Measurements from ENCODE around the gene FTCD. TPM values are rescaled to one million over a fixed set of nuclear protein-coding genes. Genes with fewer than 3 reads are reported as not detected.

Gene FTCD
- total and polyA plus RNA-seq, 2 of the 8 experiments (the other 6 are each of a cell fraction or from before 2014, with no cell fraction given) = 3.3 to 4.9 TPM

DNA sequence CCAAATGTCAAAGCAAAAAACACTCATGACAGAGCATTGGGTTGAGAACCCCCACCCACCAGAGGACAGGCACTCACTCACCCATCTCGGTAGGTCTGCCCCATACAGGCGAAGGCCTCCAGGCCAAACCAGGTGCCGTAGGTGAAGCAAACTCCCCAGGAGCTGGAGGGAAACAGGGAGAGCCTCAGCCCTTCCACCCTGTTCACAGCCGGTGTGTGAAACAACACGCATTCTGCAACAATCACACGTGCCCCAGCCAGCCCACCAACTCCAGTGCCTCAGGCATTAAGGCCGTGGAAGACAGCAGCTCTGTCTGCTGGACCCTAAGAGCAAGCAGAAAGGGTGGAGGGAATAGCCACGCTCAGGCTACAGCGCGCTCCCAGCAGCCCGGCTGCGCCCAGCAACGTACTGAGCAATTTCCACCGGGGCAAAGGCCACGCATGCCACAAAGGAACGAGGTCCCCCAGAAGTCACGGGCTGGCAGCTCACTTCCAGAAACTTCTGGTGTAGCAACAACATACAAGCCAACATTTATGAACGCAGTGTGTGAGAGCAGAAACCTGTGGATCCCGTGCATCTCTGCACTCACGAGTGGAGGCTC lies 40.3 kb upstream of the FTCD start (continued):
- TF ChIP-seq RNF2 (IDR thresholded peaks at IDR 0.05; ENCODE audit: borderline replicate concordance, low read depth, low read length, missing control alignments, poor library complexity, severe bottlenecking) (no peak), EZH2 (IDR thresholded peaks at IDR 0.05; ENCODE audit: low read depth, low read length, severe bottlenecking) (no peak), RXRA (IDR thresholded peaks at IDR 0.05; ENCODE audit: insufficient read depth, low read depth, low read length) (no peak), RFX5 (IDR thresholded peaks at IDR 0.05; ENCODE audit: borderline replicate concordance, low read depth, low read length) (no peak), EGR1 (IDR thresholded peaks at IDR 0.05; ENCODE audit: borderline replicate concordance, low read depth, low read length) (no peak)

Data from H1 (cell line).